OCI-LY3 (cell line): Measurements from ENCODE around the gene GAS2L3.

Source experiments
- EZH2phosphoT487 ChIP-seq: fragments of 200-600 bp; shearing (Covaris generic); IDR thresholded peaks from 2 replicates; pipeline ENCODE4 v1.6.1; 2018; ENCODE audit warnings: antibody characterized with exemption, mixed run types, low read depth
- TF ChIP-seq, protein P1 (sequence below): fragments of 200-600, 300-600 bp; sonication (generic); IDR thresholded peaks from 2 replicates; pipeline ENCODE4 v1.5.1; 2014; ENCODE audit warnings: antibody characterized with exemption, low read length, low read depth

- TF ChIP-seq, protein P1, sequence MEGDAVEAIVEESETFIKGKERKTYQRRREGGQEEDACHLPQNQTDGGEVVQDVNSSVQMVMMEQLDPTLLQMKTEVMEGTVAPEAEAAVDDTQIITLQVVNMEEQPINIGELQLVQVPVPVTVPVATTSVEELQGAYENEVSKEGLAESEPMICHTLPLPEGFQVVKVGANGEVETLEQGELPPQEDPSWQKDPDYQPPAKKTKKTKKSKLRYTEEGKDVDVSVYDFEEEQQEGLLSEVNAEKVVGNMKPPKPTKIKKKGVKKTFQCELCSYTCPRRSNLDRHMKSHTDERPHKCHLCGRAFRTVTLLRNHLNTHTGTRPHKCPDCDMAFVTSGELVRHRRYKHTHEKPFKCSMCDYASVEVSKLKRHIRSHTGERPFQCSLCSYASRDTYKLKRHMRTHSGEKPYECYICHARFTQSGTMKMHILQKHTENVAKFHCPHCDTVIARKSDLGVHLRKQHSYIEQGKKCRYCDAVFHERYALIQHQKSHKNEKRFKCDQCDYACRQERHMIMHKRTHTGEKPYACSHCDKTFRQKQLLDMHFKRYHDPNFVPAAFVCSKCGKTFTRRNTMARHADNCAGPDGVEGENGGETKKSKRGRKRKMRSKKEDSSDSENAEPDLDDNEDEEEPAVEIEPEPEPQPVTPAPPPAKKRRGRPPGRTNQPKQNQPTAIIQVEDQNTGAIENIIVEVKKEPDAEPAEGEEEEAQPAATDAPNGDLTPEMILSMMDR, result no peak
- no peak for TF ChIP-seq EZH2phosphoT487
These were observed 40.1 kb upstream of the GAS2L3 start for GRCh38 chr12:100533376-100533775.
